Kidney (tissue), 14 donors: ENCODE measurements around the gene PLCB3. TPM values are rescaled to one million over a fixed set of nuclear protein-coding genes. Genes with fewer than 3 reads are reported as not detected.

Experiments used
- DNase-seq, 5 donors: peaks; one replicate each; pipeline ENCODE4 v3.0.0-alpha.2; 2013 to 2020
- FAIRE-seq: peaks from 2 replicates; lab custom pipeline; 2012; peaks lifted over from hg19 to GRCh38; lab: Jason Lieb, UNC
- H3K27ac ChIP-seq, 2 donors: one replicate each; pipeline ENCODE4 v1.7.0; 2013; ENCODE audit warnings: low read depth in 2 of 2, low read length in 2 of 2, inconsistent platforms in 1 of 2
- H3K27me3 ChIP-seq: one replicate; pipeline ENCODE4 v1.7.1; 2013; ENCODE audit warnings: low read length, inconsistent platforms; ENCODE audit not compliant: control insufficient read depth, insufficient read depth
- H3K36me3 ChIP-seq, 3 donors: one replicate each; pipeline versions ENCODE4 v1.7.0 to v1.7.1; 2013; ENCODE audit warnings: low read length in 3 of 3, control low read depth in 1 of 3, inconsistent platforms in 1 of 3; ENCODE audit not compliant: insufficient read depth in 3 of 3, control insufficient read depth in 2 of 3
- H3K4me1 ChIP-seq, 3 donors: one replicate each; pipeline versions ENCODE4 v1.7.0 to v1.7.1; 2013; ENCODE audit warnings: low read length in 3 of 3, inconsistent platforms in 1 of 3, low read depth in 1 of 3; ENCODE audit not compliant: control insufficient read depth in 2 of 3, insufficient read depth in 2 of 3
- H3K4me3 ChIP-seq, 3 donors: one replicate each; pipeline versions ENCODE4 v1.7.0 to v1.8.1; 2013; ENCODE audit warnings: low read length in 3 of 3, control low read depth in 1 of 3, inconsistent platforms in 1 of 3
- H3K9ac ChIP-seq, 3 donors: one replicate each; pipeline versions ENCODE4 v1.7.0 to v1.7.1; 2013; ENCODE audit warnings: low read length in 3 of 3, control low read depth in 1 of 3, inconsistent platforms in 1 of 3
- H3K9me3 ChIP-seq, 3 donors: one replicate each; pipeline versions ENCODE4 v1.7.0 to v1.7.1; 2013; ENCODE audit warnings: low read length in 3 of 3, control low read depth in 1 of 3, inconsistent platforms in 1 of 3; ENCODE audit not compliant: control insufficient read depth in 2 of 3, insufficient read depth in 1 of 3
- intact Hi-C: fragments of 100-400 bp; cut with DNase I; formaldehyde crosslinking; loops from one replicate; pipeline ENCODE4 v1.11.1; 2022
- polyA plus RNA-seq: library from polyadenylated mRNA; stranded (reverse); fragments of 350-450 nt; fragmentation: Illumina TruSeq; extraction: RNeasy Lipid Tissue Mini Kit (QIAGEN cat#74804); gene quantifications from one replicate; pipeline ENCODE4 v1.2.3, GENCODE V29; 2014; ENCODE audit warnings: low read depth, low replicate concordance; ENCODE audit not compliant: insufficient read depth
- total RNA-seq: library from RNA; stranded (reverse); fragmentation: NEBNext Ultra II Directional; extraction: Animal tissue kit (Norgen Biotek cat#: 25700); gene quantifications from one replicate; pipeline ENCODE4 v1.2.1, GENCODE V29; 2021
- TF ChIP-seq, protein P1 (sequence below): IDR thresholded peaks from 3 replicates; pipeline ENCODE4 v1.5.1; 2012; ENCODE audit warnings: mild to moderate bottlenecking, moderate library complexity, borderline replicate concordance; ENCODE audit not compliant: insufficient read depth; ENCODE audit errors: extremely low read depth
- donor health status: control.
- donor health status: control.
- donor health status: control.
- donor health status: control.
- donor health status: control.
- donor health status: DM: yes; HTN: yes; CAD: no.
- donor health status: Normal renal cell carcinoma (clear cell type).

PLCB3 gene
- total and polyA plus RNA-seq, 2 donors from 2014 or later, result 9.6 to 24.6 TPM

DNA sequence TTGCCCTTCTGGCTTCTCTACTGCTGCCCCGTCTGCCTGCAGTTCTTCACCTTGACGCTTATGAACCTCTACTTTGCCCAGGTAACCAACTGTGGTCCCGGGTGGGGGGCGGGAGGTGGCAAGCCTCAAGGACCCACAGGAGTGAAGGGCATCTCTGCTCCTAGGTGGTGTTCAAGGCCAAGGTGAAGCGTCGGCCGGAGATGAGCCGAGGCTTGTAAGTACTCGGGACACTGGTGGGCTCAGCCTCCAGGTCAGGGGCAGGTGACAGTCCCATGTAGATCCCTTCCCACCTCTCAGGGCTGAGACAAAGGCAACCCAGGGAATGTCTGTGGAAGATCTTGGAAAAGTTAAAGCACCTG, 35.5 kb downstream of the PLCB3 start:
- intact Hi-C loops, result no loop called here
- Histone ChIP-seq H3K27me3 (peaks cover 10% of the 10 kb centered on the region), H3K9ac (no peak overlapping the region), H3K36me3 (no peaks in the 10 kb centered on the region), H3K9me3 (no peaks in the 10 kb centered on the region), H3K4me1 (peaks cover 0 to 17% (median 4%) of the 10 kb centered on the region in 3 donors), H3K27ac (no peak overlapping the region), H3K4me3 (no peak overlapping the region)
- DNase-seq (no peak), FAIRE-seq (no peak)
- TF ChIP-seq, protein P1, sequence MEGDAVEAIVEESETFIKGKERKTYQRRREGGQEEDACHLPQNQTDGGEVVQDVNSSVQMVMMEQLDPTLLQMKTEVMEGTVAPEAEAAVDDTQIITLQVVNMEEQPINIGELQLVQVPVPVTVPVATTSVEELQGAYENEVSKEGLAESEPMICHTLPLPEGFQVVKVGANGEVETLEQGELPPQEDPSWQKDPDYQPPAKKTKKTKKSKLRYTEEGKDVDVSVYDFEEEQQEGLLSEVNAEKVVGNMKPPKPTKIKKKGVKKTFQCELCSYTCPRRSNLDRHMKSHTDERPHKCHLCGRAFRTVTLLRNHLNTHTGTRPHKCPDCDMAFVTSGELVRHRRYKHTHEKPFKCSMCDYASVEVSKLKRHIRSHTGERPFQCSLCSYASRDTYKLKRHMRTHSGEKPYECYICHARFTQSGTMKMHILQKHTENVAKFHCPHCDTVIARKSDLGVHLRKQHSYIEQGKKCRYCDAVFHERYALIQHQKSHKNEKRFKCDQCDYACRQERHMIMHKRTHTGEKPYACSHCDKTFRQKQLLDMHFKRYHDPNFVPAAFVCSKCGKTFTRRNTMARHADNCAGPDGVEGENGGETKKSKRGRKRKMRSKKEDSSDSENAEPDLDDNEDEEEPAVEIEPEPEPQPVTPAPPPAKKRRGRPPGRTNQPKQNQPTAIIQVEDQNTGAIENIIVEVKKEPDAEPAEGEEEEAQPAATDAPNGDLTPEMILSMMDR, result no peak

DNA sequence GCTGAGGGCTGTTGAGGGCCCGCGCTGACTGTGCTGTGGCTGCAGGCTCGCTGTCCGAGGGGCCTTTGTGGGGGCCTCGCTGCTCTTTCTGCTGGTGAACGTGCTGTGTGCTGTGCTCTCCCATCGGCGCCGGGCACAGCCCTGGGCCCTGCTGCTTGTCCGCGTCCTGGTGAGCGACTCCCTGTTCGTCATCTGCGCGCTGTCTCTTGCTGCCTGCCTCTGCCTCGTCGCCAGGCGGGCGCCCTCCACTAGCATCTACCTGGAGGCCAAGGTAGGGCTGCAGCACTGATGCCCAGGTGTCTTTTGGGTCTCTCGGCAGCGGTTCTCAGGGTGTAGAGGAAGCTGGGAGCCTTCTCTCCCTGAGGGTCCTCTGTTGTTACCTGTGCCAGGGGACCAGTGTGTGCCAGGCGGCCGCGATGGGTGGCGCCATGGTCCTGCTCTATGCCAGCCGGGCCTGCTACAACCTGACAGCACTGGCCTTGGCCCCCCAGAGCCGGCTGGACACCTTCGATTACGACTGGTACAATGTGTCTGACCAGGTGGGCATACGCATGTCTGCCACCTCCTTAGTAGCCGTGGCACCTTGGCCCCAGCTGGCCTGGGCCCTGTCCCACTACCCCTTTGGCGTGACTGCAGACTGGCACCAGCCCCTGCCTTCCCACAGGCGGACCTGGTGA, 36.5 kb downstream of the PLCB3 start:
- FAIRE-seq (no peak), DNase-seq (no peak)
- intact Hi-C loops, result no loop called here
- TF ChIP-seq, protein P1, result no peak
- peaks cover 10% of the 10 kb centered on the region for H3K27me3 ChIP-seq
- no peak overlapping the region for H3K27ac ChIP-seq
- no peak overlapping the region for H3K9ac ChIP-seq
- H3K4me3 ChIP-seq, result no peak overlapping the region
- peaks cover 0 to 20% (median 4%) of the 10 kb centered on the region in 3 donors for H3K4me1 ChIP-seq
- no peaks in the 10 kb centered on the region for H3K9me3 ChIP-seq
- H3K36me3 ChIP-seq, result no peaks in the 10 kb centered on the region

DNA sequence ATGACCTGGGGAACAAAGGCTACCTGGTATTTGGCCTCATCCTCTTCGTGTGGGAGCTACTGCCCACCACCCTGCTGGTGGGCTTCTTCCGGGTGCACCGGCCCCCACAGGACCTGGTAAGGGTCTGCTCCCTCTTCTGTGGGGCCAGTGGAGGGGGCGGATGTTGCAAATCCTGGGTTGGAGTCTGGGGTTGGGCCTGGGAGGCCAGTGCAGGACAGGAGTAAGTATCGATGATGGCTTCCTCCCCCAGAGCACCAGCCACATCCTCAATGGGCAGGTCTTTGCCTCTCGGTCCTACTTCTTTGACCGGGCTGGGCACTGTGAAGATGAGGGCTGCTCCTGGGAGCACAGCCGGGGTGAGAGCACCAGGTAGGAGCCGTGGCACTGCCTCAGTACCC, 37.0 kb downstream of the PLCB3 start:
- intact Hi-C loops, result no loop called here
- Histone ChIP-seq H3K27ac (no peak overlapping the region), H3K9me3 (no peaks in the 10 kb centered on the region), H3K4me1 (peaks cover 0 to 16% (median 2%) of the 10 kb centered on the region in 3 donors), H3K27me3 (peaks cover 14% of the 10 kb centered on the region), H3K9ac (no peak overlapping the region), H3K36me3 (no peaks in the 10 kb centered on the region), H3K4me3 (no peak overlapping the region)
- FAIRE-seq (no peak), DNase-seq (no peak)
- TF ChIP-seq, protein P1, result no peak
